Erythroblast (primary cell): ENCODE data around the gene C10orf143.
"Not testable (repeated sequence)": the region's sequence is repeated elsewhere in the genome, so short reads cannot be mapped to it uniquely, and the experiment has no call there.

Experiments
- DNase-seq, 2 experiments: peaks; one replicate each; lab custom pipeline; 2025; lab: John Stamatoyannopoulos, UW
- GATA1 ChIP-seq: IDR thresholded peaks from 2 replicates; pipeline ENCODE4 v1.6.1; 2011; ENCODE audit warnings: low read depth, mild to moderate bottlenecking, control low read depth, low read length, moderate library complexity
- POLR2A ChIP-seq: IDR thresholded peaks from 2 replicates; pipeline ENCODE4 v1.6.1; 2011; ENCODE audit warnings: mild to moderate bottlenecking, low read length

The C10orf143 gene

GRCh38 chr10:130128062-130128781 is 17.6 kb upstream of the C10orf143 start:
- TF ChIP-seq GATA1 = no peak
- TF ChIP-seq POLR2A = no peak

GRCh38 chr10:130127364-130128061 is 16.9 kb upstream of the C10orf143 start:
- no peak for TF ChIP-seq GATA1
- no peak for TF ChIP-seq POLR2A
- peak; percentile 43 to 59 for DNase-seq

More at GRCh38 chr10:130128062-130128781, 17.6 kb upstream of the C10orf143 start:
- no peak for DNase-seq

- TF ChIP-seq POLR2A = no peak
- TF ChIP-seq GATA1 = no peak
- DNase-seq = no peak
Observed at GRCh38 chr10:130121486-130122079, 11.0 kb upstream of the C10orf143 start.

GRCh38 chr10:130117535-130117934 is 6.9 kb upstream of the C10orf143 start:
- not testable (repeated sequence) for DNase-seq

- DNase-seq = not testable (repeated sequence)
Observed at GRCh38 chr10:130116942-130117341, 6.3 kb upstream of the C10orf143 start.

GRCh38 chr10:130112821-130113220 is 2.2 kb upstream of the C10orf143 start:
- TF ChIP-seq POLR2A (no peak), GATA1 (no peak)

GRCh38 chr10:130111852-130112180 is 1.2 kb upstream of the C10orf143 start:
- no peak for DNase-seq
- TF ChIP-seq GATA1 (no peak), POLR2A (no peak)

More at GRCh38 chr10:130112821-130113220, 2.2 kb upstream of the C10orf143 start:
- no peak for DNase-seq

GRCh38 chr10:130111113-130111851 is 652 bp upstream of the C10orf143 start:
- peak; percentile 97 for DNase-seq
- no peak for TF ChIP-seq POLR2A
- no peak for TF ChIP-seq GATA1

- peak; percentile 84 to 90 for DNase-seq
- TF ChIP-seq GATA1 = no peak
- TF ChIP-seq POLR2A = no peak
Observed at GRCh38 chr10:130109796-130110245, 809 bp downstream of the C10orf143 start.

GRCh38 chr10:130108934-130109604 is 1.6 kb downstream of the C10orf143 start:
- DNase-seq = no peak
- TF ChIP-seq POLR2A (no peak), GATA1 (no peak)

GRCh38 chr10:130108146-130108545 is 2.5 kb downstream of the C10orf143 start:
- DNase-seq = not testable (repeated sequence)

- TF ChIP-seq GATA1 (no peak), POLR2A (no peak)
- no peak for DNase-seq
Observed at GRCh38 chr10:130105724-130106123, 4.9 kb downstream of the C10orf143 start.

- no peak for DNase-seq
- no peak for TF ChIP-seq GATA1
- no peak for TF ChIP-seq POLR2A
Observed at GRCh38 chr10:130099344-130099743, 11.3 kb downstream of the C10orf143 start.

- not testable (repeated sequence) for DNase-seq
Observed at GRCh38 chr10:130090565-130090964, 20.1 kb downstream of the C10orf143 start.
